Nephron progenitor cell (in vitro differentiated cells): ENCODE results near the gene SPECC1L.

Source experiments
- DNase-seq: peaks from one replicate; pipeline ENCODE4 v3.0.0; 2021
- H3K27ac Mint-ChIP-seq: 2 replicates; pipeline ENCODE4 v1.8.0; 2021; ENCODE audit warnings: mild to moderate bottlenecking, moderate library complexity, mixed read lengths
- H3K27me3 Mint-ChIP-seq: 2 replicates; pipeline ENCODE4 v1.8.0; 2021; ENCODE audit warnings: mild to moderate bottlenecking, low read depth, mixed read lengths; ENCODE audit not compliant: poor library complexity
- H3K36me3 Mint-ChIP-seq: 2 replicates; pipeline ENCODE4 v1.8.0; 2021; ENCODE audit warnings: low read depth, mixed read lengths
- H3K4me1 Mint-ChIP-seq: 2 replicates; pipeline ENCODE4 v1.8.0; 2021; ENCODE audit warnings: mixed read lengths
- H3K4me3 Mint-ChIP-seq: 2 replicates; pipeline ENCODE4 v1.8.0; 2021; ENCODE audit warnings: mild to moderate bottlenecking, moderate library complexity, mixed read lengths
- H3K9me3 Mint-ChIP-seq: 2 replicates; pipeline ENCODE4 v1.8.0; 2021; ENCODE audit warnings: mild to moderate bottlenecking, moderate library complexity, mixed read lengths
- CTCF ChIP-seq: fragments of 200-600 bp; sonication (generic); IDR thresholded peaks from 2 replicates; pipeline ENCODE4 v1.5.0; 2021; ENCODE audit warnings: antibody characterized with exemption

The SPECC1L gene

GRCh38 chr22:24230911-24231656 lies 39.5 kb upstream of the SPECC1L start:
- Mint-ChIP-seq H3K36me3 (no peaks in the 10 kb centered on the region), H3K27ac (no peak overlapping the region), H3K4me1 (peaks cover 9% of the 10 kb centered on the region), H3K27me3 (peaks cover 5% of the 10 kb centered on the region), H3K9me3 (peaks cover 8% of the 10 kb centered on the region), H3K4me3 (no peak overlapping the region)
- peak; percentile 42 for TF ChIP-seq CTCF
- peak; percentile 63 for DNase-seq

GRCh38 chr22:24231706-24232105 lies 38.9 kb upstream of the SPECC1L start:
- no peak overlapping the region for H3K27ac Mint-ChIP-seq

GRCh38 chr22:24232124-24232523 lies 38.5 kb upstream of the SPECC1L start:
- Mint-ChIP-seq H3K4me3 (no peak overlapping the region), H3K9me3 (peaks cover 6% of the 10 kb centered on the region), H3K36me3 (no peaks in the 10 kb centered on the region), H3K27me3 (peaks cover 4% of the 10 kb centered on the region), H3K4me1 (peaks cover 9% of the 10 kb centered on the region), H3K27ac (no peak overlapping the region)
- no peak for DNase-seq
- TF ChIP-seq CTCF, result no peak

More at GRCh38 chr22:24231706-24232105, 38.9 kb upstream of the SPECC1L start:
- Mint-ChIP-seq H3K27me3 (peaks cover 5% of the 10 kb centered on the region), H3K4me1 (peaks cover 9% of the 10 kb centered on the region), H3K9me3 (peaks cover 8% of the 10 kb centered on the region), H3K36me3 (no peaks in the 10 kb centered on the region), H3K4me3 (no peak overlapping the region)
- TF ChIP-seq CTCF, result no peak
- no peak for DNase-seq

GRCh38 chr22:24232725-24233124 lies 37.9 kb upstream of the SPECC1L start:
- Mint-ChIP-seq H3K36me3 (no peaks in the 10 kb centered on the region), H3K9me3 (peaks cover under 1% of the 10 kb centered on the region), H3K27ac (no peak overlapping the region), H3K4me1 (peaks cover 9% of the 10 kb centered on the region), H3K4me3 (no peak overlapping the region), H3K27me3 (no peaks in the 10 kb centered on the region)
- DNase-seq, result no peak
- TF ChIP-seq CTCF, result no peak

- Mint-ChIP-seq H3K4me3 (no peak overlapping the region), H3K36me3 (no peaks in the 10 kb centered on the region), H3K4me1 (peaks cover 9% of the 10 kb centered on the region), H3K9me3 (no peaks in the 10 kb centered on the region), H3K27me3 (no peaks in the 10 kb centered on the region), H3K27ac (no peak overlapping the region)
- no peak for TF ChIP-seq CTCF
- no peak for DNase-seq
Observed at GRCh38 chr22:24233235-24233634, 37.4 kb upstream of the SPECC1L start.

GRCh38 chr22:24233816-24234215 lies 36.8 kb upstream of the SPECC1L start:
- H3K27ac Mint-ChIP-seq, result no peak overlapping the region

More at GRCh38 chr22:24233816-24234215, 36.8 kb upstream of the SPECC1L start:
- Mint-ChIP-seq H3K27me3 (no peaks in the 10 kb centered on the region), H3K4me1 (peaks cover 9% of the 10 kb centered on the region), H3K36me3 (no peaks in the 10 kb centered on the region), H3K4me3 (no peak overlapping the region), H3K9me3 (no peaks in the 10 kb centered on the region)
- no peak for DNase-seq
- no peak for TF ChIP-seq CTCF
